Type B pancreatic cell (in vitro differentiated cells): Measurements from ENCODE around the gene KRT33A. TPM values are rescaled to one million over a fixed set of nuclear protein-coding genes. Genes with fewer than 3 reads are reported as not detected.

ENCODE experiments used
- DNase-seq: peaks from one replicate; pipeline ENCODE4 v3.0.0; 2021; ENCODE audit warnings: mixed read lengths; ENCODE audit not compliant: unreplicated experiment; ENCODE audit errors: extremely low spot score
- H3K27ac Mint-ChIP-seq: 2 replicates; pipeline ENCODE4 v1.8.0; 2021; ENCODE audit warnings: mild to moderate bottlenecking, mixed read lengths
- H3K27me3 Mint-ChIP-seq: 2 replicates; pipeline ENCODE4 v1.8.0; 2021; ENCODE audit warnings: mixed read lengths
- H3K36me3 Mint-ChIP-seq: 2 replicates; pipeline ENCODE4 v1.8.0; 2021; ENCODE audit warnings: mixed read lengths
- H3K4me1 Mint-ChIP-seq: one replicate; pipeline ENCODE4 v1.8.0; 2021; ENCODE audit warnings: mixed read lengths; ENCODE audit not compliant: unreplicated experiment
- H3K4me3 Mint-ChIP-seq: 2 replicates; pipeline ENCODE4 v1.8.0; 2021; ENCODE audit warnings: mild to moderate bottlenecking, mixed read lengths
- H3K9me3 Mint-ChIP-seq: 2 replicates; pipeline ENCODE4 v1.8.0; 2021; ENCODE audit warnings: mixed read lengths
- total RNA-seq: library from RNA; stranded (reverse); gene quantifications from 2 replicates; pipeline ENCODE4 v1.2.1, GENCODE V29; 2021; ENCODE audit warnings: low replicate concordance
- TF ChIP-seq, protein P1 (sequence below): fragments of 200-600 bp; sonication (generic); conservative IDR thresholded peaks from 2 replicates; pipeline ENCODE4 v1.5.0; 2021; ENCODE audit warnings: antibody characterized with exemption, mild to moderate bottlenecking

The KRT33A gene
- total RNA-seq, 1 donor from 2014 or later, result 0.24 TPM

DNA sequence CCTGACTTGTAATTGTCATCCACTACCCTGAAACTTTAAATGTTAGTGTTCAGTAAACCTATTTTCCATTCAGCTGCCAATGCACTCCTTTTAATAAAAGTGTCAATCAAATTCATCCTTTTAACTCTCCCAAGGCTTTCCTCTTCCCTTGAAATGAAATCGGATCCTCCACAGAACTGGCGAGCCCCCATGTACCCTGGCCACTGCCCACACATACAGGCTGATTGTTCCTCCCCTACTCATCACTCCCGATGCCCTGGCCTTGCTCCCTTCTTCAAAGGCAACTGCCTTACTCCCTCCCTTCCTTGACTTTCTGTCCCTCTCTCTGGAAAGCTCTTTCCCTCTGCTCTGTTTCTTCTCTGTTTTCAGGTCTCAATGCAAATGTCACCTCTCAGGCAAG, 7.6 kb downstream of the KRT33A start:
- H3K4me3 Mint-ChIP-seq, result peak overlapping the region; percentile 2
- peaks cover 12% of the 10 kb centered on the region for H3K9me3 Mint-ChIP-seq
- TF ChIP-seq, protein P1, sequence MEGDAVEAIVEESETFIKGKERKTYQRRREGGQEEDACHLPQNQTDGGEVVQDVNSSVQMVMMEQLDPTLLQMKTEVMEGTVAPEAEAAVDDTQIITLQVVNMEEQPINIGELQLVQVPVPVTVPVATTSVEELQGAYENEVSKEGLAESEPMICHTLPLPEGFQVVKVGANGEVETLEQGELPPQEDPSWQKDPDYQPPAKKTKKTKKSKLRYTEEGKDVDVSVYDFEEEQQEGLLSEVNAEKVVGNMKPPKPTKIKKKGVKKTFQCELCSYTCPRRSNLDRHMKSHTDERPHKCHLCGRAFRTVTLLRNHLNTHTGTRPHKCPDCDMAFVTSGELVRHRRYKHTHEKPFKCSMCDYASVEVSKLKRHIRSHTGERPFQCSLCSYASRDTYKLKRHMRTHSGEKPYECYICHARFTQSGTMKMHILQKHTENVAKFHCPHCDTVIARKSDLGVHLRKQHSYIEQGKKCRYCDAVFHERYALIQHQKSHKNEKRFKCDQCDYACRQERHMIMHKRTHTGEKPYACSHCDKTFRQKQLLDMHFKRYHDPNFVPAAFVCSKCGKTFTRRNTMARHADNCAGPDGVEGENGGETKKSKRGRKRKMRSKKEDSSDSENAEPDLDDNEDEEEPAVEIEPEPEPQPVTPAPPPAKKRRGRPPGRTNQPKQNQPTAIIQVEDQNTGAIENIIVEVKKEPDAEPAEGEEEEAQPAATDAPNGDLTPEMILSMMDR, result no peak
- H3K27me3 Mint-ChIP-seq, result no peaks in the 10 kb centered on the region
- H3K36me3 Mint-ChIP-seq, result no peaks in the 10 kb centered on the region
- H3K27ac Mint-ChIP-seq, result peak overlapping the region; percentile 88
- peaks cover 33% of the 10 kb centered on the region for H3K4me1 Mint-ChIP-seq
- no peak for DNase-seq

DNA sequence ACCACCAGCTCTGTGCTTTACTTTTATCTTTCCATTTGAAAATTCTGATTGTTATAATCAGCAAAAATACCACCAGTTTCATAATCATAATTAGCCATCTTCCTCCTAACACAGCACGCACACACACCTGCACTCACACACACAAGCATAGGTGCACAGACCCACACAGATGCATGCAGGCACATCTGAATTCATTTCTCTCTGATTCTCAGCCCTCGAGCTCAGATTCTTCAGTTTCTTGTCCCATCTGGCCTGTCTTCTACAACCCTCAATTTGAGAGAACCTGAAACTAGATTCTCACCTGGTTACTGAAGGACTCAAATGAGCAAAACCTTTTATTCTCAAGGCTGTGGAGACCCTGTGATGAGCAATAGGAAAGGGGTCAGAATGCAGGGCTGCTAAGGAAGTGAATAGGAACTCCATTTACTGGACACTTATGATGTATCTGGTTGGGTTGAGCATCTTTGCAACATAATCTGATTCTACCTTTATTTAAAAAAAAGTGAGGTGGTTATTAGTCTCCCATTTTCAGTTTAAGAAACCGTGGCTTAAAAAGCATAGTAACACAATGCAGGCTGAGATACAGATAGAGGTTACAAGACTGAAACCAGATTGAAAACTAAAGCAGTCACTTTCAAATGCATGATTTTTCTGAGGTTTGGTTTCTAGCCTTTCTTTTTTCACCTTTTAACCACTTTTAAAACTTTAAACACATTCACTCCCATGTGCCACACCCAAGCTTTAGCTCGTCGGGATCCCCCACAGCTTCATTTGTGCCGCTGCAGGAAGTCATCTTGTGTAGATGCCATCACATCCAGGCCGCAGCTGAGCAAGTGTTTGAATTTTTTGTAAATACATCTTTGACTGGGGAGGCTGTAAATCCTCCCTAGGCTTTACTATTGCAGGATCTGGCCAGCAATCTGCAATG, 9.4 kb downstream of the KRT33A start:
- no peaks in the 10 kb centered on the region for H3K27me3 Mint-ChIP-seq

DNA sequence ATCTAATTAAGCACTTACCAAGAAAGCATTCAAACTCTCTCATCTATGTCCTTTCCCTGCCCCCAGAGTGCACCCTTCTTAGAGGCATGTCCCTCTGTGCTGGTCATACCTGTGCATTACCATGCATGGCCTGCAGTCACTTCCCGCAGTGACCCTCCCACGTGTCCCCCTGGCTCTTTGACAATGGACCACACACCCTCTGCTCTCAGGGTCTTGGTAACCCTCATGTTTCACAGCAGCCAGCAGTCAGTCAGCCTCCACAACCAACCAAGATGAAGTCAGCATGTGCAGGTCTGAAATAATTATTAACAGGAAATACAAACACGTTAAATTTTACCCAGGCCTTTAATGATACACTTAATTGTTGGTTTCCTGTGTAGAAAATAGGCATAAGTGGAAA, 10.1 kb downstream of the KRT33A start:
- Mint-ChIP-seq H3K4me3 (peak overlapping the region; percentile 13), H3K27me3 (no peaks in the 10 kb centered on the region), H3K36me3 (no peaks in the 10 kb centered on the region), H3K27ac (peak overlapping the region; percentile 88), H3K4me1 (peaks cover 26% of the 10 kb centered on the region), H3K9me3 (peaks cover 12% of the 10 kb centered on the region)
- no peak for DNase-seq
- TF ChIP-seq, protein P1, result peak; percentile 23

More for the DNA sequence above, 9.4 kb downstream of the KRT33A start:
- H3K27ac Mint-ChIP-seq, result peak overlapping the region; percentile 88
- no peaks in the 10 kb centered on the region for H3K36me3 Mint-ChIP-seq
- TF ChIP-seq, protein P1, result no peak
- H3K4me1 Mint-ChIP-seq, result peaks cover 30% of the 10 kb centered on the region
- no peak for DNase-seq
- no peak overlapping the region for H3K4me3 Mint-ChIP-seq
- peaks cover 12% of the 10 kb centered on the region for H3K9me3 Mint-ChIP-seq

DNA sequence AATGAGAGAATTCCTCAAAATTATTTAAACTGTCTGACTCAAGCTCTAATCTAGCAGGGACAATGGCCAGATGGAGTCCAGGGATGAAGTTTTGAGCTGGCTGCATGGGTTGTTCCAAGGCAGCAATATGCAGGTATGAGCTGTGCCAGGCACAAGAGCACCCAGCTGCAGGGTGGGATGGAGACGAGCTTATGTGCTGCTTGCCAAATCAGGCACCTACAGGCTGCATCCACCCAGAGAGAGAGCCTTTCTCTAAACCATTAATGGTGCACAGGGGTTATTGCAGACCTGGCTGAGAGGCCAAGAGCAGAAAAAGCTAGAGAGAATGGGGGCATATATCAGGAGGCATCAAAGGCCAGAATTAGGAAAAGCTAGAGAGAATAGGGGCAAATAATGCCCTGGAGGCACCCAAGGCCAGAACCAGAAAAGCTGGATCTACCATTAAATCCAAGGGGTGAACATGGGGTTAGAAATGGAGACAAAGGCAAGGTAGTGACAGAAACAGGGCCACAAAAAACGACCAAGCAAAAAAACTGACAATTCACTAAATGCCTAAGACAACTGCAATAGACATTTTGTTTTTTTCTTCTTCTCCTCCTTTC, 11.0 kb downstream of the KRT33A start:
- H3K27me3 Mint-ChIP-seq, result no peaks in the 10 kb centered on the region
- H3K27ac Mint-ChIP-seq, result peak overlapping the region; percentile 71
- peaks cover 26% of the 10 kb centered on the region for H3K4me1 Mint-ChIP-seq
- H3K9me3 Mint-ChIP-seq, result peaks cover 12% of the 10 kb centered on the region
- no peaks in the 10 kb centered on the region for H3K36me3 Mint-ChIP-seq
- peak overlapping the region; percentile 13 for H3K4me3 Mint-ChIP-seq
- DNase-seq, result no peak
- TF ChIP-seq, protein P1, result no peak

DNA sequence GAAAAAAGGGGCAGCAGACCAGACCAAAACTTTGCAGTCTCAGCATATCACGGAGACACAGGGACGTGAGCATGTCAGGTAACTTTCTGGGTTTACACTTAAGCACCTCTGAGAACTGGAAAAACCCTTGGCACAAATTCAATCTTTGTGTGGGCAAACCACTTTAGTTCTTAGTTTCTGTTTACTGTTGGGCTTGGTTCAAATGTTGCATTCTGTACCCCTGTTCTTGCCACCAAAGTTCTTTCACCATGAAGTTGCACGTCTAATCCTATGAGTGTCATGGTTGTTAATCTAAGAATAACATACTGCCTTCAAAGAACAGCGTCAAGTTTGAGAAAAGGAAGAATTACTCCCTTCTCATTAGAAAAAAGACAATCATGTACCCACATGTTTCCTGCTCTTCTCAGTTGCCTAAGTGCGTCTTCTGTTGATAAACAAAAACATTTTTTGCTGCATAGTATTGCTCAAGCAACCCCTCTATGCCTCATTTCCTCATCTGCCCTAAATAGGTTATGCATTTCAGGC, 11.6 kb downstream of the KRT33A start:
- H3K4me3 Mint-ChIP-seq, result no peak overlapping the region
- H3K27ac Mint-ChIP-seq, result peak overlapping the region; percentile 71
- H3K9me3 Mint-ChIP-seq, result peaks cover 12% of the 10 kb centered on the region
- peaks cover 29% of the 10 kb centered on the region for H3K4me1 Mint-ChIP-seq
- H3K27me3 Mint-ChIP-seq, result no peaks in the 10 kb centered on the region
- no peaks in the 10 kb centered on the region for H3K36me3 Mint-ChIP-seq
- DNase-seq, result no peak
- TF ChIP-seq, protein P1, result no peak
